Measurements from ENCODE around the gene RPL10A. TPM values are rescaled to one million over a fixed set of nuclear protein-coding genes. Genes with fewer than 3 reads are reported as not detected.

Gene RPL10A
- polyA plus RNA-seq, 4 donors = 1,828 to 2,129 (median 1,951) TPM

DNA sequence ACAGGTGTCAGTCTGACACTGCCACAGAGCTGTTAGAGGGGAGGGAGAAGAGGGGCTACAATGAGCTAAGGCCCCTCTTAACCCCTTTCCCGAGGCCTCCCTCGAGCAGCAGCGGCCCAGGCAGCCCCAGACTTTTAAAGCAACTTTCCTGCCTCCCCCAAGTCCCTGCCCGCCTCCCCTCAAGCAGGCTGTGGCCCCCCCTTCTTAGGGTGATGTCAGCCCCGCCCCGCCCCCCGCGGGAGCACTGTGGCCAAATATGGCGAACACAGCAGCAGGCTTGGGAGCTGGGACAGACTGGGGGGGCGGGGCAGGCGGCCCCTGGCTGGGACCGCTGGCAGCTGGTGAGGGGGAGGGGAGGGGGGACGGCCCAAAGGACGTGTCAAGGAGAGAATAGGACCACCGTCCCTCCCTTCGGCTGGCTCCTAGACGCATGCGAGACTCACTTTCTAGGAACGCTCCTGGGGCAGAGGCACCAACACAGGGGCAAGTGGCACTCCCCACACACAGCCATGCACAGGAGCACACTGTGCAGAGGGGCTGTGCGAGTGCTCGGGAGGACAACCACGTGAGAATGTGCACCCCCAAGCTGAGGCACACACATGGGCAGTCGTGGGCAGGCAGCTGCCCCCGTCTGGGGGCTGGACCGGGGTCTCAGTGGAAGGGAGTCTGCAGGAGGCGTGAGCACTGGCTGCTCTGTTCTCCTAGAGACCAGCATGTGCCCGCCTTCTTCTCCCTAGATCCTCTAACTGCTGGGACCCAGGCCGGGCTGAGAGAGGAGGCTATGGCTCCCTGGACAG lies 22.0 kb downstream of the RPL10A start:
- DNase-seq (ENCODE audit: low read depth in 4 of 4, low spot score in 3 of 4) = no peak

DNA sequence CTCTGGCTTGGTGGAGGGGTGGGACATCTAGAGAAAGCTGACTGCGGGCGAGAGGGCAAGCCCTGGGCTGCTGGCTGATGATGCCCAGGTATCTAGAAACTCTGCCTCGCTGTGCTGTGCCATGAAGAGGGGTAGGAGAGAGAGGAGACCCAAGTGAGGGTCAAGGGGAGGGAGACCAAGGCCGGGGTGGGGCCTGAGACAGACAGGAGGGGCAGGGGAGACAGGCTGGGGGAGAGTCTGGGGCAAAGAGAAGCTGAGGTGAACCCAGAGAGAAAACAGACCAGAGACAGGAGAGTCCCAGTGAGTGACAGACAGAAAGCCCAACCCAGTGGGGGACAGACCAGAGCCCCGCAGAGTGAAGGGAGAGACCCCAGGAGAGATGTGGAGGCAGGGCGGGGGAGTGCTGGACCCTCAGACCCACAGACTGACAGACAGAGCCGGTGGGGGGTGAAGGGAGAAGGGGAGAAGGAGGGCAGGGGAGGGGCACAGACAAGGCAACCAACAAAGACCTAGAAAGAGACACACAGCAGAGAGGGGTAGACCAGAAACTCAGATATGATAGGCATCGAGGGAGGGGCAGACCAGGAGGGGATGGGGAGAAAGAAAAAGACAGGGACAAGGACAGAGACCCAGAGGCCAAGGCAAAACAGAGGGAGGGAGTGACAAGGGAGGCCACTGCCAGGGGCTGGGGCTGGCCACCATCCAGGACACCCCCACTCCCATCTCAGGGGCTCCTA lies 22.8 kb downstream of the RPL10A start:
- no peak for DNase-seq (ENCODE audit: low read depth in 4 of 4, low spot score in 3 of 4)

DNA sequence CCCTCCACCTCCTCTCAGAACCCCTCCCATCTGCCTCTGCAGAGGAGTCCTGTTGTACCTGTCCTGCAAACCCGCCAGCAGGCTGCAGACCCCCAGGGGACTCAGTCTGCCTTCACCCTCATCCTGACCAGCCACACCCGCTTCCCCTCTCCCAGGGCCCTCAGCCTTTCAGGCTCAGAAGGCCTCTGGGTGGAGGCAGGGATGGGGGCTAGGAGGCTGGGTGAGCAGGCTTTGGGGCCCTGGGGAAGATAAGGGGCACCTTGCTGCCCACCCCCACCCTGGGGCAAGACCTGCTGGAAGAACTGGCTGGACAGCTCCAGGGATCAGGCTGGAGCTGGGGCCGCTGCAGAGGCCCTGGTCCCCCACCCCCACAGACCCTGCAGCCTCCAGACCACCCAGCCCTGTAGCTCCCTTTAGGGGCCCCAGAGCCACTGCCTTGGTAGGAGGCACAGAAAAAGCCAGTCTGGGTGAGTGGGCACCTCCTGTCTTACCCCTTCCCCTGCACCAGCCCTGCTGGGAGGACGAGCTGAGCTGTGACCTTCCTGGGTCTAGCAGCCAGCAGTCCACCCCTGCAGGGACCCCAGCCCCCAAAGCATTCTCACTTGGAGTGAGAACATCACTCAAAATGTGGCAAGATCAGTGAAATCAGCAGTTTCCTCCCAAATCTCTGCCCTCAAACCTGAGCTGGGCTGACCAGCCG lies 23.5 kb downstream of the RPL10A start:
- DNase-seq (ENCODE audit: low read depth in 4 of 4, low spot score in 3 of 4) = no peak

DNA sequence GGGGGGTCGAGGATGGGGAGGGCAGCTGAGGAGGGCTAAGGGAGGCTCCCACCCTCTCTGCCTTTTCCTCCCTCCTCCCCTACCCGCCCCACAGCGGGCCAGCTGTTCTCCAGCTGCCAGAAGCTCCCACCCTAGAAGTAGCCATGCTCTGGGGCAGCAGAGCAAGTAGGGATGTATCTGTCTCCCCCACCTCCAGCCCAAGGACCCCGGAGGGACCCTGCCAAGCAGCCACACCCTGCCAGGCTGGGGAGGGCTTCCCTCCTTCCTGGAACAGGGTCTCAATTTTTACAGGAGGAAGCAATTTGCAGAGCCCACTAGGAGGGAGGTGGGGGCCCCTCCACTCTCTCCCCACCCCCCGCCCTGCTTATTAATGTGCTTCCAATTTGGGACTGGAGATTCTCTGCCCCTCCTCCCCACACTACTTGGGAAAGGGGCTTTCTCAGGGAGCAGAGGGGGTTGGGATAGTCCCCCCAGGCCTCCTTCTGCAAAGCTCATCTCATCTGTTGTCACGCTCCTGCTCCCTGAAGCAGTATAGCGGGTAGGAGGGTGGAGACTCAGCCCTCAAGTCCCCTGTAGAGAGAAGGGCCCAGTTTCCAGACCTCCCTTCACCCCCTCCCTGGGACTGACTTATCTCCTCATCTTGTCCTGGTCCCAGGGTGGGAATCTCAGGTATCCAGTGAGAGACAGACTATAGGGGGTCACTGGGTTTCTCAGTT lies 24.2 kb downstream of the RPL10A start:
- DNase-seq (ENCODE audit: low read depth in 4 of 4, low spot score in 3 of 4) = no peak

DNA sequence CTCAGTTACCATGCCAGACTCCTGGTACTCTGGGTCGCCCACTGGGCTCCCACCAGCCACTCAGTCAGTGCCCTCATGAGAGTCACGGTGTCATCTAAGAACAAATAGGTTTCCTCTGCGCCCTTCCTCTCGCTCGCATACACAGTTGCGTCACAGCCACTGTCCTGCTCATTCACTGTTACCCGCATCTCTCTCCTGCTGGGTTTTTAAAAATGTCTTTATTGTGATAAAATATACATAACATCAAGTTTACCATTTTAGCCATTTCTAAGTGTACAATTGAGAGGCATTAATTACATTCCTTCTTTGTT lies 24.7 kb downstream of the RPL10A start:
- no peak for DNase-seq (ENCODE audit: low read depth in 4 of 4, low spot score in 3 of 4)

DNA sequence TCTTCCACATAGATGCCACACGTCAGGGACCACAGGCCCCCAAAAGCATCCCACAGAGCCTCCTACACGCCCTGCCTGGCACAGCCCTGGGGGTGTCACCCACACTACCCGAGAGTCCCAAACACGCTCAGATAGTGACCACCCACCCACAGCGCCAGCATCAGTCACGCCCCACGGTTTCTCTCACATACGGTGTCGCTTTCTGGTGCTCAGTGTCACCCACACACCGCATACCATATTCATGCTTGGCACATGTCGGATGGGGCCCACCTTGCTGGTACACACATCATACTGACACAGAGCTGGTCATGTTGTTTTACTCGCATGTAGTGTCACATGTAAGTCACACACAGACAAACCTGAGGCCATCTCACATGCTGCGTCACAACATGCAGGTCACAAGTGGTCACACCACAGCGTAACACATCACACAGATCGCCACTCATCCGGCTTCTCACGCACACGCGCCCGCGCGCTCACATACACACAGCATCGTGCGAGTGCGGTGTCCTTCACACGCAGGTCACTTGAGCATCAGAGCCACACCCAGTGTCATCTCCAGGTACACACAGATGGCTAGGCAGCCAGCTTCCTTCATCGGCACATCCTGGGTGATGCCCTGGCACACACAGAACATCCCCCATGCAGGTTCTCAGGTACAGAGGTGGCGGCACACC lies 25.2 kb downstream of the RPL10A start:
- no peak for DNase-seq (ENCODE audit: low read depth in 4 of 4, low spot score in 3 of 4)

DNA sequence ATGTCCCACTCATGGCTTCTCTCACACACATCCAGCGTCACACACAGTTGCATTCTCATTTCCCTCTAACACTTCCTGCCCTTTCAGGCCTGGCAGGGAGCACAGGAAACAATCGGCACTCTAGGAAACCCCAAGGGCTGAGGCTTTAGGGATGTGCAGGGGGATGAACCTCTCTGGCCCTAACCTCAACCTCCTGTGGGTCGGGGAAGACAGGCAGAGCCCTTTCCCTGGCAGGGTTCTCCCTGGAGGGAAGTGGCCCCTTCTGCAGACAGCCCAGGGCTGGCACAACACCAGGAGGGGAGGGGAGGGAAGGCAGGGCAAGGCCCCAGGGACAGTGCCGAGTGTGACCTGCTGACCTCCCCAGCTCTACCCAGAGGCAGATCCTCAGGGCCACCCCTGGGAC lies 26.0 kb downstream of the RPL10A start:
- no peak for DNase-seq (ENCODE audit: low read depth in 4 of 4, low spot score in 3 of 4)

DNA sequence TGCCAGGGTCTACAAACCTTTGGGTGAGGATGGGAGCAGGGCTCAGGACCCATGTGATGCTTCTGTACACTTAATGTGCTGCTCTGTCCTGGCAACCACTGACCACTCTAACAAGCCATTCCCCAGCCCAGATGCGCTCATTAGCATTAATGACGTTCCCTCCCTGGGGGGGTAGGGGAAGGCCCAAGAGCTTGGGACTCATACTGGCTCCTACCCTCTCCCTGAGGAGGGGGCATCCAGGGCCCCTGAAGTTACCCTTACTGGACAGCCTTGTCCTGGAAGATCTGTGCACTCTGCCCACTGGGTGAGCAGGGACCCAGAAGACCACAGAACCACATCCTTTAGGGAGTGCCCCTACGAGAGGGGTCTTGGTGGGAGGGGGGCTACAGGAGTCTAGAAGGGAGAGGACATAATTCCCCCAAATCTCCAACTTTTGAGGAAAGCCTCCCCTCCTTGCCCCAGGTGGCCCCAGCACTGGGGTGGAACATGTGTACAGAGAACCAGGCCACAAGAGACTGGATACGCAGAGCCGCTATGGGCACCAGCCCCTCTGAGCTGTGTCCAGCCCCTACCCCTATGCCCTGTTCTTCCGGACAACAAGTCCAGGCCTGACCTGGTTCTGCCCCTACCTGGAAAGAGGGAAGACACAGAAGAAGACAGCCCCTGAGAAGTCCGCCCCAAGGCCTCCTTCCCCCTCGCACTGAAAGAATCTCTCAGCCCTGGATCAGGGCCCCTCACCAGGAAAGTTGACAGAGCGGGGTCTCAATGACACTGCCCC lies 27.2 kb downstream of the RPL10A start:
- no peak for DNase-seq (ENCODE audit: low read depth in 4 of 4, low spot score in 3 of 4)

DNA sequence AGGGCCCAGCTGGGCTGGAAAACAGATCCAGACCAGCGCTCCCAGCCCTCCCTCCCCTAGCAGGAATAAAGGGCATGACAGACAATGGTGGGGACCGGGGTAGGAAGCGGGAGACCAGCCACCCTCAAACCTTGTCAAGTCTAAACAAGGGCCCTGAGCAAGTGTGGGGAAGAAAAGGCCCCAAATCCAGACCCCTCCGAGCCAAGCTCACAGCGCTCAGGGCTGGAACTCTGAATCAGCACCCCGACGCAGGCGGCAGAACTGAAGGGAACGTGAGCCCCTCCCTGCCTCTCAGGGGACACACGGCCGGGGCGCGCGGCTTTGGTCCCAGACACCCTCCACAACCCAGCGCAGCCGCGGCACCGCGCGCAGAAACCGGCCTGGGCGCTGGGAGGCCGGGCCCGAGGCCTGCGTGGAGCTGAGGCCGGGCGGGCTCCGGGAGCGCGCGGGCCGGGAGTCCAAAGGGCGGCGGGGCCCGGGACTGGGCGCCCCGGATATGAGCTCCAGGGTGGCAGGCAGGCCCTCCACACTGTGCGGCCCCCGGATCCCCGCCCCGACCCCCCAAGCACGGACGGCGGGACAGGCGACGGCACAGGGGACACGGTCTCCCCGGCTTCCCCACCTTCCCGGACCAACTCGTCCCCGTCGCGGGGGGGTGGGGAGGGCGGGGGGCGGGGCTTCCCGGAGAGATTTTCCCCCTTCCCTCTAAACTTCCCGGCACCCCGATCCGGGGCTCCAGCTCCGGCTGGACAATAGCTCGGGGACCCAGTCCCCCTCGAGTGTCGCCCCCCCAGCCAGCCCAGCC lies 28.0 kb downstream of the RPL10A start:
- DNase-seq (ENCODE audit: low read depth in 4 of 4, low spot score in 3 of 4) = no peak

DNA sequence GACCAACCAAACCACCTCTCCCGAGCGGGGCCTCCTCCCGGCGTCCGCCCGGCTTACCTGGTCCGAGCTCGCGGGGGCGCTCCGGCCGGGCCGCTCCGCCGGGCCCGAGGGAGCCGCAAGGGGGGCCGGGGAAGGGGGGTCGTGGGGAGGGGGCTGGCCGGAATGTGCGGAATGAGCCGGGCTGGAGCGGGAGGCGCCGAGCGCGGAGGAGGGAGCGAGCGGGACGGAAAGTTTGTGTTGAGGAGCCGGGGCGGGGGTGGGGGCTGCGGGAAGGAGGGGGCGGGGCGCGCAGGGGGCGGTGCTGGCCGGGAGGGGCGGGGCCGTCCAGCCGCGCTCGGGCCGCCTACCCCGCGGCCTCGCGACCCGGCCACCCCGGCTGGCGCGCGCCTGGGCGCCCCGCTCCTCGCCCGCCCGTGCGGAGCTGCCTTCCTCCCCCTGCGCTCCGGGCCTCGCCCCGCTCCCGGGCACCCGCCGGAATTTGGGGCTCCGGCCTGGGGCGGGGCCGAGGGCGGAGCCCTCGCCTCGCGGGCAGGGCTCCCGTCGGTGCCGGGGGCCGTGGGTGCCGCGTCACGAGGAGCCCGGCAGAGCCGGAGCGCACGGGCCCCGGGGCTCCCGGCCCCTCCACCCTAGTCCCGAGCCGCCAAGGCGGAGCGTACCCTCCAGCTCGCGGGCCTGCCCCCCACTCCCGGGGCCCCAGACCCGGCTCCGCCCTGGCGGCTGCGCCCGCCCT lies 28.8 kb downstream of the RPL10A start, which contains the start of gene TEAD3:
TSS of gene TEAD3 (minus strand) at position 239 of the 730 bp plus-strand sequence.
- DNase-seq (ENCODE audit: low read depth in 4 of 4, low spot score in 3 of 4) = peak in 1 of 4 donors; percentile 73

DNA sequence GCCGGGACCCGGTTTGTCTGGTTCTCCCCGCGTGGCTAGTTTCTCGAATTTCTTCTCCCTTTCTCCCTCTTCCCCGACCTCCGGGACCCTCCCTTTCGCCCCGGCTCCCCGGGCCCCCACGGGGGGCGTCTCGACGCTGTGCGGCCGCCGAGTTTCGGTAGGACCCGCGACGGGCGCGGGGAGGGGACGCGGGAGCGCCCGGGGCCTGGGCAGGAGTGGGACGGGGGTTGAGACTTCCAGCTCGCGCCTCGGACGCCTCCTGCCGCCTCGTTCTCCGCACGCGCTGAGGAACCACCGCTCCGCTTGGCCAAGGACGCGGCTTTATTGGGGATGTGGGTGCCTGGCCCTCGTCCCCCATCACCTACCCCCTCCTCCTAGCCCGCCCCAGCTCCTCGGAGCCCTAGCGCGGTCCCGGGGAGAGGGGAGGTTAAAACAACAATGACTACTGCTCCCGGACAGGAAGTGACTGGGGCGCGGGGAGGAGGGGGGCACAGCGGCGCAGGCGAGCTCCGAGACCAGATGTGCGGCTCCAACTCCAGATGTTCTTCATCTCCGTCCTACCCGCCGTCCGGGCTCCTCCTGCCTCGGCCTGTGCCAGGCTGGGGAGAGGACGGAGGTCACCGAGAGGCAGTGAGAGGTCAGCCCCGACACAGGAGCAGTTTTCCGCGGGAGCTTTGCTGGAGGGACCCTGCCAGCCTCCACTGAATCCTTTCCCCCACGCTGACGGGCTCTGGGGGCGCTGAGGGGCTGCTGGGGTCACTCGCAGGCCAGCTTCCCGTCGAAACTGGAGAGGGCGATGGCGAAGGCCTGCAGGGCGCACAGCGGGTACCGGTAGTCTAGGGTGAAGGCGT lies 29.6 kb downstream of the RPL10A start:
- DNase-seq (ENCODE audit: low read depth in 4 of 4, low spot score in 3 of 4) = peak in 1 of 4 donors; percentile 67

DNA sequence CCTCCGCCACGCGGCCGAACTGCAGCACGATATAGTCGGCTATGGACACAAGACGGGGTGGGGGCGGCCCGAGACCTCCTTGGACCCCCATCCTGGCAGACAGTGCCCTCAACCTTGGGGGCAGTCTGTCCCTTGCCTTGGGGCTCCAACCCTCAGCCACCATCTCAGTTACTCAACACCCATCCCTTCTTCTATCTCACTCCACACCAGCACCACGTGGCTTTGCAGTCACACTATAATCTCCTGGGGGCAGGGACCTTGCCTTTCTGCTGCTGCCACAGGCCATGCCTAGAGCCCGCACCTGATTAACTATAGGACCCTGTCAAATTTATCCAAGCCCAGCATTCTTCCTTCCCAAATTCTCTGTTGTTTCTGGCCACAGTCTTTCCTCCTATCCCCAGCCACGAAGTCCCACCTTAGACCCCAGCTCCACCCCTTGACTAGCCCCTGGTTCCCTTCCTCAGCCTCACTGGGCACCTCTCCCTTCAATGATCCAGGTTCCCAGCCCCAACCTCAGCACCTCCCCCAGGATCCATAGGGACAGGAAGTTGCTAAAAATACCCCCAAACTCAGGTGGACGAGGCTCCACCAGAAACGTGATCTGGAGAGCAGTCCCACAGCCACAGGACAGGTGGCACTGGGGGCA lies 30.3 kb downstream of the RPL10A start:
- no peak for DNase-seq (ENCODE audit: low read depth in 4 of 4, low spot score in 3 of 4)

DNA sequence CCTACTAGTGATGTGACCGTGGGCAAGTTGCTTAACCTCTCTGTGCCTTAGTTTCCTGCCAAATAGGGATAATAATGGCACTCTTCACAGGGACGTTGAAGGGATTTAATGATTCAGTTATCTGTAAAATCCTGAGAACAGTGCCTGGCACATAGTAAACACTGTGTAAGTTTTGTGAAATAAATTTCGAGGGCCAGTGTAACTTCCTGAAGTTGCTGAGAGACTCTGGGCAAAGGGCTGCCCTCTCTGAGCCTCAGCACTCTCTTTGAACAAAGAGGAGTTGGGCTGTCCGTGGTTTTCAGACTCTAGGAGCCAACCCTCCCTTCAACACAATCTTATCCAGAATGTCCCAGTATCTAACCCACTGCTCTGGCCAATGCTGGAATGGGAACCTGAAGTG lies 31.2 kb downstream of the RPL10A start:
- no peak for DNase-seq (ENCODE audit: low read depth in 4 of 4, low spot score in 3 of 4)

DNA sequence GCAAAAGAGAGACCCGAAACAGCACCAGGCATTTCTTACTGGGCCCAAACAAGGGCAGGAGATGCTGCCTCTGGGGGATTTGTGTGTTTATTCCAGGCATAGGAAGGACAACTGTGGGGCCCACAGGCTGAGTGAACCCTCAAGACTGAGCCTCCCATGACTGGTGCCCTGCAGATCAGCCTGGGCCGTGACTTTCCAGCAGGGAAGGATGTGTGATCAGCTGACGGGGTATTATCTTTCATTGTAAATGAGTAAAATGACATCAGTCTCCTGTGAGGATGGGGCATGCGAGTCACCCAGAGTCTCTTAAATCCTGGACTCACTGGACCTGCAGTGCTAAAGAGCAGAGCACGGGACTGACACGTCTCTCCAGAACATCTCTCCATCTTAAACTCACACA lies 32.6 kb downstream of the RPL10A start:
- DNase-seq (ENCODE audit: low read depth in 4 of 4, low spot score in 3 of 4) = no peak

DNA sequence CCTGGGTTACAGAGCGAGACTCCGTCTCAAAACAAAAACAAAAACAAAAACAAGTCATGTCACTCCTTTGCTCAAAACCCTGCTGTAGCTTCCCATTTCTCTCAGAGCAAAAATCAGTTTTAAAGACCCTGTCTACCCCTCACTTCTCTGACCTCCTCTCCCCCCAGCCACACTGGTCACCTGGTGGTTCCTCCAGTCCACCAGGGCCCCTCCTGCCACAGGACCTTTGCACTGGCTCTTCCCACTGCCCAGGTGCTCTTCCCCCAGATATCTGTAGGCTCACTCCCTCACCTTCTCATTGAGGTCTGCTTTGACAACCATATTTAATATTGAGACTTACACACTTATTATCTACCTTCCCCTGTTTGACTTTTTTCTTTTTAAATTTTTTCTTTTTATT lies 33.6 kb downstream of the RPL10A start:
- DNase-seq (ENCODE audit: low read depth in 4 of 4, low spot score in 3 of 4) = no peak

DNA sequence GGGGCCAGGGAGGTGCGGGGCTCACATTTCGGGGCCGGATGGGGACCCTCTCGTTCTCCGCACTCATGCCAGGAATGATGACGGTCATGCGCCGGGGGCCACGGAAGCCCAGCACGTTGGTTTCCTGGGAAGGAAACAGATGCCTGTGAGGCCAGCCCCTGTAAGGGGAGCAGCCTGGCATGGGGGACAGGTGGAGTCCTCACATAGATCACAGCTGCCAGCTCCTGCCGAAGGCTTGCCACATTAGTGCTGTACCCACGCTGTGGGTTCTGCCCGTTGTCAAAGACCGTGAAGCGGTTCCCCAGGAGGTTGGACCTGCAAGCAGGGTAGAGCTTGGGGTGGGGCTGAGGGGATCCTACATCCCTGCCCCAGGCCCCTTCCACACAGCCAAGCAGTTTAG lies 35.3 kb downstream of the RPL10A start:
- DNase-seq (ENCODE audit: low read depth in 4 of 4, low spot score in 3 of 4) = no peak

DNA sequence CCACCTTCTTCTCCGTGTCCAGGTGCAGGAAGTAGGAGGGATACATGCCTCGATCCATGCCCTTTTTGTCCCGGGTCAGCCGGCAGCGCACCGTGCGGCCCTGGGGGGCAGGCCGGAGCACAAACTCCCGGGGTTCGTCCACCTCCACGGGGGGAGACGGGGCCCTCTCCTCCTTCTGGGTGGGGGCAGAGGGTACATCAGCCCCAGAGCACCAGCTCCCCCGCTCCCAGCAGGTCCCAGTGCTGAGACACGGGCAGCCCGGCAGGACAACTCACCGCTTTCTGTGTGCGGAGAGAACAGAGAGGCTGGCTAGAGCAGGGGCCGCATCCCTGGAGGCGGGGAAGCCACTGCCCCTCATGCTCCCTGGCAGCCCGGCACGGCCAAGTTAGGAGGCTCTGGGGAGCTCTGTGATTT lies 37.8 kb downstream of the RPL10A start:
- no peak for DNase-seq (ENCODE audit: low read depth in 4 of 4, low spot score in 3 of 4)
